HFF-Myc (cell line): Measurements from ENCODE around the gene FAM89B.

Experiments used
- DNase-seq: peaks from one replicate; pipeline ENCODE4 v3.0.0-alpha.2; 2011; ENCODE audit warnings: low read depth; ENCODE audit errors: extremely low read depth
- H3K4me3 ChIP-seq: replicated peaks from 2 replicates; pipeline ENCODE4 v1.5.1; 2011; ENCODE audit warnings: low read depth, mild to moderate bottlenecking, control low read depth, low read length
- CTCF ChIP-seq: IDR thresholded peaks from 2 replicates; pipeline ENCODE4 v1.5.1; 2012; ENCODE audit warnings: mild to moderate bottlenecking, low read depth, low read length, control low read depth; ENCODE audit errors: missing control alignments

Gene FAM89B

GRCh38 chr11:65619281-65619928, 47.1 kb downstream of the FAM89B start:
- no peak for TF ChIP-seq CTCF
- DNase-seq, result no peak
- H3K4me3 ChIP-seq, result no peak overlapping the region

- TF ChIP-seq CTCF, result no peak
- DNase-seq, result no peak
These were observed 48.3 kb downstream of the FAM89B start for GRCh38 chr11:65620666-65621065.

GRCh38 chr11:65621460-65621859, 49.1 kb downstream of the FAM89B start:
- no peak overlapping the region for H3K4me3 ChIP-seq

More at GRCh38 chr11:65620666-65621065, 48.3 kb downstream of the FAM89B start:
- no peak overlapping the region for H3K4me3 ChIP-seq

GRCh38 chr11:65622011-65622410, 49.7 kb downstream of the FAM89B start:
- no peak for TF ChIP-seq CTCF
- DNase-seq, result no peak
- H3K4me3 ChIP-seq, result no peak overlapping the region

More at GRCh38 chr11:65621460-65621859, 49.1 kb downstream of the FAM89B start:
- TF ChIP-seq CTCF, result no peak
- DNase-seq, result no peak

GRCh38 chr11:65623177-65623576, 50.8 kb downstream of the FAM89B start:
- DNase-seq, result no peak
- no peak overlapping the region for H3K4me3 ChIP-seq
- no peak for TF ChIP-seq CTCF
